Panc1 (cell line): ENCODE data around the gene SPATS2L. TPM values are rescaled to one million over a fixed set of nuclear protein-coding genes. Genes with fewer than 3 reads are reported as not detected.

Experiments
- ATAC-seq: fragments of 200-7000 bp; cut with Tn5 transposase; 2 replicates; pipeline ENCODE4 v1.9.1; 2020; ENCODE audit warnings: mild to moderate bottlenecking, moderate library complexity
- BruUV-seq: library from RNA; stranded (reverse); fragments of 400-500 nt; replicated peaks from 2 replicates; lab custom pipeline; 2021; lab: Mats Ljungman, UMichigan
- CTCF ChIA-PET: fragments of 300-600 bp; sonication (Branson Sonifier 250); formaldehyde crosslinking; loops from one replicate; lab custom pipeline; 2022; ENCODE audit warnings: antibody characterized with exemption; lab: Charles Lee
- POLR2A ChIA-PET: fragments of 300-600 bp; sonication (Branson Sonifier 250); formaldehyde crosslinking; loops from one replicate; lab custom pipeline; 2022; ENCODE audit warnings: antibody characterized with exemption; lab: Charles Lee
- DNase-seq: peaks from one replicate; pipeline ENCODE4 v3.0.0-alpha.2; 2010; ENCODE audit warnings: low read depth, low spot score
- H3K27ac ChIP-seq: 2 replicates; pipeline ENCODE4 v1.5.1; 2011; ENCODE audit warnings: mild to moderate bottlenecking, low read length, inconsistent platforms
- H3K27me3 ChIP-seq: fragments of 200-500 bp; sonication (Bioruptor generic); 2 replicates; pipeline ENCODE4 v1.6.0; 2014; ENCODE audit warnings: low read length, inconsistent platforms; ENCODE audit not compliant: control insufficient read depth, insufficient read depth
- H3K36me3 ChIP-seq: fragments of 200-500 bp; sonication (Bioruptor generic); 2 replicates; pipeline ENCODE4 v1.5.1; 2014; ENCODE audit warnings: inconsistent platforms, mild to moderate bottlenecking, low read length, moderate library complexity; ENCODE audit not compliant: control insufficient read depth, insufficient read depth
- H3K4me1 ChIP-seq: 2 replicates; pipeline ENCODE4 v1.5.1; 2011; ENCODE audit warnings: inconsistent platforms, mild to moderate bottlenecking, low read length, moderate library complexity; ENCODE audit not compliant: control insufficient read depth, insufficient read depth
- H3K4me3 ChIP-seq, 2 experiments: 2 replicates each; pipeline ENCODE4 v1.5.1; 2011 to 2012; ENCODE audit warnings: low read depth in 2 of 2, low read length in 2 of 2, mild to moderate bottlenecking in 2 of 2, inconsistent platforms in 1 of 2, moderate library complexity in 1 of 2
- H3K9me3 ChIP-seq: fragments of 200-500 bp; sonication (Bioruptor generic); 2 replicates; pipeline ENCODE4 v1.5.1; 2014; ENCODE audit warnings: low read depth, mild to moderate bottlenecking, inconsistent platforms, low read length, moderate library complexity; ENCODE audit not compliant: control insufficient read depth, insufficient read depth
- CTCF ChIP-seq: fragments of 450-650 bp; IDR thresholded peaks from 2 replicates; pipeline ENCODE4 v1.5.1; 2017; ENCODE audit warnings: mild to moderate bottlenecking
- POLR2AphosphoS5 ChIP-seq: IDR thresholded peaks from 2 replicates; pipeline ENCODE4 v1.6.1; 2012; ENCODE audit warnings: mild to moderate bottlenecking, low read depth, low read length, moderate library complexity
- REST ChIP-seq, 2 experiments: IDR thresholded peaks; 2 replicates each; pipeline ENCODE4 v1.6.1; 2011 to 2012; ENCODE audit warnings: low read depth in 2 of 2, control low read depth in 1 of 2, low read length in 1 of 2, mild to moderate bottlenecking in 1 of 2, moderate library complexity in 1 of 2; ENCODE audit not compliant: insufficient read depth in 1 of 2
- SIN3A ChIP-seq: IDR thresholded peaks from 2 replicates; pipeline ENCODE4 v1.6.1; 2012; ENCODE audit warnings: low read depth, mild to moderate bottlenecking, low read length, moderate library complexity, borderline replicate concordance; ENCODE audit not compliant: insufficient read depth
- TCF7L2 ChIP-seq: IDR thresholded peaks from 2 replicates; pipeline ENCODE4 v1.6.1; 2011; ENCODE audit warnings: mild to moderate bottlenecking, low read depth, low read length, inconsistent platforms
- in situ Hi-C: cut with HindIII; loops from 2 replicates; pipeline ENCODE4 v1.10.0; 2016; ENCODE audit warnings: low sequenced_read_pairs, low pct_unique_long_range_greater_than_20kb
- intact Hi-C: fragments of 100-400 bp; cut with micrococcal nuclease; formaldehyde crosslinking; loops from one replicate; pipeline ENCODE4 v1.10.0; 2022; ENCODE audit not compliant: unreplicated experiment
- total RNA-seq: library from RNA; stranded (reverse); gene quantifications from one replicate; pipeline ENCODE4 v1.2.1, GENCODE V29; 2021; ENCODE audit not compliant: unreplicated experiment

SPATS2L gene
- total RNA-seq, 1 experiment from 2014 or later = 282 TPM

GRCh38 chr2:200350850-200351285, 44.4 kb downstream of the SPATS2L start:
- Histone ChIP-seq H3K9me3 (no peaks in the 10 kb centered on the region), H3K27me3 (no peaks in the 10 kb centered on the region), H3K27ac (peak overlapping the region; percentile 56), H3K4me3 (no peak overlapping the region), H3K36me3 (no peaks in the 10 kb centered on the region), H3K4me1 (peaks cover 45% of the 10 kb centered on the region)
- intact Hi-C loops (no loop called here), in situ Hi-C loops (no loop called here)
- DNase-seq (no peak), ATAC-seq (no peak)
- ChIA-PET POLR2A (no interaction called here), CTCF (no interaction called here)
- BruUV-seq = no TSS peak
- TF ChIP-seq REST (IDR thresholded peaks at IDR 0.05; ENCODE audit: insufficient read depth in 1 of 2, low read depth in 2 of 2, low read length in 1 of 2) (no peak), SIN3A (no peak), POLR2AphosphoS5 (no peak), TCF7L2 (no peak)

GRCh38 chr2:200351815-200352214, 45.3 kb downstream of the SPATS2L start:
- BruUV-seq = no TSS peak
- Histone ChIP-seq H3K27ac (peak overlapping the region; percentile 70), H3K9me3 (no peaks in the 10 kb centered on the region), H3K36me3 (no peaks in the 10 kb centered on the region), H3K4me1 (peaks cover 46% of the 10 kb centered on the region), H3K27me3 (no peaks in the 10 kb centered on the region), H3K4me3 (no peak overlapping the region)
- intact Hi-C loops (no loop called here), in situ Hi-C loops (no loop called here)
- DNase-seq (no peak), ATAC-seq (no peak)
- ChIA-PET POLR2A (no interaction called here), CTCF (no interaction called here)
- TF ChIP-seq POLR2AphosphoS5 = no peak
- no peak for TF ChIP-seq REST (IDR thresholded peaks at IDR 0.05; ENCODE audit: insufficient read depth in 1 of 2, low read depth in 2 of 2, low read length in 1 of 2)
- no peak for TF ChIP-seq TCF7L2
- no peak for TF ChIP-seq SIN3A
- TF ChIP-seq CTCF = no peak
